Activated naive CD4-positive, alpha-beta T cell treated with anti-CD3 and anti-CD28 coated beads, Interleukin-2, amount 50 U/mL, for 16 hours (primary cell): ENCODE measurements around the gene ASPHD1.
"Not testable (repeated sequence)": the region's sequence is repeated elsewhere in the genome, so short reads cannot be mapped to it uniquely, and the experiment has no call there.

Experiments
- DNase-seq: peaks from one replicate; pipeline ENCODE4 v3.0.0-alpha.2; 2020

Gene ASPHD1

GRCh38 chr16:29878172-29878571 lies 22.1 kb upstream of the ASPHD1 start:
- no peak for DNase-seq

- DNase-seq, result no peak
Measured at GRCh38 chr16:29881050-29881449, 19.2 kb upstream of the ASPHD1 start.

GRCh38 chr16:29883987-29884386 lies 16.3 kb upstream of the ASPHD1 start:
- DNase-seq, result no peak

GRCh38 chr16:29889372-29889771 lies 10.9 kb upstream of the ASPHD1 start:
- DNase-seq, result not testable (repeated sequence)

GRCh38 chr16:29891525-29892457 lies 8.5 kb upstream of the ASPHD1 start:
- DNase-seq, result no peak

- DNase-seq, result no peak
Measured at GRCh38 chr16:29892458-29892813, 7.9 kb upstream of the ASPHD1 start.

- no peak for DNase-seq
Measured at GRCh38 chr16:29893553-29893952, 6.7 kb upstream of the ASPHD1 start.

GRCh38 chr16:29894352-29894751 lies 5.9 kb upstream of the ASPHD1 start:
- DNase-seq, result no peak

GRCh38 chr16:29896841-29897240 lies 3.4 kb upstream of the ASPHD1 start:
- no peak for DNase-seq

- no peak for DNase-seq
Measured at GRCh38 chr16:29897333-29897732, 3.0 kb upstream of the ASPHD1 start.

GRCh38 chr16:29898135-29898803 lies 2.0 kb upstream of the ASPHD1 start:
- no peak for DNase-seq

- no peak for DNase-seq
Measured at GRCh38 chr16:29898804-29899515, 1.3 kb upstream of the ASPHD1 start.

GRCh38 chr16:29899516-29900101 lies 679 bp upstream of the ASPHD1 start, which contains the start of gene SEZ6L2:
TSS of gene SEZ6L2 (minus strand) at chr16:29899550. CDS start at chr16:29899019, 531 bp downstream.
- no peak for DNase-seq

GRCh38 chr16:29900888-29901606 lies 759 bp downstream of the ASPHD1 start:
- DNase-seq, result no peak

GRCh38 chr16:29901607-29901945 lies 1.3 kb downstream of the ASPHD1 start:
- DNase-seq, result no peak

GRCh38 chr16:29903590-29903989 lies 3.3 kb downstream of the ASPHD1 start:
- no peak for DNase-seq

- no peak for DNase-seq
Measured at GRCh38 chr16:29904947-29905346, 4.7 kb downstream of the ASPHD1 start.

GRCh38 chr16:29905668-29906067 lies 5.4 kb downstream of the ASPHD1 start:
- no peak for DNase-seq

GRCh38 chr16:29906520-29907244 lies 6.4 kb downstream of the ASPHD1 start:
- no peak for DNase-seq

GRCh38 chr16:29907973-29908372 lies 7.7 kb downstream of the ASPHD1 start:
- no peak for DNase-seq

GRCh38 chr16:29908719-29909220 lies 8.5 kb downstream of the ASPHD1 start:
- DNase-seq, result no peak

- no peak for DNase-seq
Measured at GRCh38 chr16:29909391-29909790, 9.1 kb downstream of the ASPHD1 start.
